H1 (cell line): Measurements from ENCODE around the gene BBS9. TPM values are rescaled to one million over a fixed set of nuclear protein-coding genes. Genes with fewer than 3 reads are reported as not detected.

Experiments
- CTCF ChIA-PET: fragments of 300-600 bp; sonication (Branson Sonifier 250); formaldehyde crosslinking; loops from one replicate; lab custom pipeline; 2021; ENCODE audit not compliant: partially characterized antibody; lab: Charles Lee
- POLR2A ChIA-PET: fragments of 300-600 bp; sonication (Branson Sonifier 250); formaldehyde crosslinking; loops from one replicate; lab custom pipeline; 2021; ENCODE audit warnings: inconsistent platforms; ENCODE audit not compliant: partially characterized antibody; lab: Charles Lee
- DNase-seq, 2 experiments: peaks; one replicate each; pipeline versions ENCODE4 v3.0.0 to v3.0.0-alpha.2; 2010 to 2022; ENCODE audit warnings: low spot score in 2 of 2, low read depth in 1 of 2, mixed read lengths in 1 of 2
- FAIRE-seq: peaks from 2 replicates; lab custom pipeline; 2011; peaks lifted over from hg19 to GRCh38; lab: Jason Lieb, UNC
- H2AFZ ChIP-seq: 2 replicates; pipeline ENCODE4 v1.8.1; 2012; ENCODE audit warnings: low read length, inconsistent platforms
- H2AK5ac ChIP-seq: 2 replicates; pipeline ENCODE4 v1.6.1; 2013; ENCODE audit warnings: low read depth, low read length
- H2BK120ac ChIP-seq: replicated peaks from 2 replicates; pipeline ENCODE3; 2013; ENCODE audit warnings: low read depth, low read length, inconsistent platforms
- H2BK12ac ChIP-seq: 2 replicates; pipeline ENCODE4 v1.6.1; 2013; ENCODE audit warnings: low read depth, low read length
- H2BK15ac ChIP-seq: 2 replicates; pipeline ENCODE4 v1.6.1; 2013; ENCODE audit warnings: low read length
- H2BK20ac ChIP-seq: 2 replicates; pipeline ENCODE4 v1.6.1; 2013; ENCODE audit warnings: low read length
- H2BK5ac ChIP-seq: 2 replicates; pipeline ENCODE4 v1.6.1; 2013; ENCODE audit warnings: low read depth, low read length
- H3K14ac ChIP-seq: 2 replicates; pipeline ENCODE4 v1.6.1; 2013; ENCODE audit warnings: inconsistent platforms; ENCODE audit not compliant: insufficient read length
- H3K18ac ChIP-seq: 2 replicates; pipeline ENCODE4 v1.6.1; 2013; ENCODE audit warnings: low read length; ENCODE audit errors: extremely low read depth
- H3K23ac ChIP-seq: 2 replicates; pipeline ENCODE4 v1.6.1; 2013; ENCODE audit warnings: inconsistent platforms; ENCODE audit not compliant: insufficient read length
- H3K23me2 ChIP-seq: 2 replicates; pipeline ENCODE4 v1.6.1; 2013; ENCODE audit warnings: low read depth, low read length
- H3K27ac ChIP-seq: 2 replicates; pipeline ENCODE4 v1.6.1; 2011; ENCODE audit warnings: low read depth, low read length, inconsistent platforms
- H3K27me3 ChIP-seq, 4 experiments: replicated peaks in 1 of 4; 1 replicate in 1 of 4; 2 replicates in 3 of 4; pipeline versions ENCODE4 v1.6.1 to v1.8.1; 2011 to 2013; ENCODE audit warnings: low read length in 3 of 4, mild to moderate bottlenecking in 3 of 4, inconsistent platforms in 2 of 4, mixed read lengths in 2 of 4, moderate library complexity in 1 of 4; ENCODE audit not compliant: control insufficient read depth in 3 of 4, insufficient read depth in 3 of 4; ENCODE audit errors: extremely low read depth in 1 of 4
- H3K36me3 ChIP-seq, 4 experiments: 2 replicates each; pipeline versions ENCODE4 v1.6.1 to v1.8.1; 2011 to 2013; ENCODE audit warnings: mild to moderate bottlenecking in 4 of 4, low read length in 3 of 4, moderate library complexity in 2 of 4, control low read depth in 1 of 4, inconsistent platforms in 1 of 4; ENCODE audit not compliant: insufficient read depth in 4 of 4, control insufficient read depth in 2 of 4
- H3K4ac ChIP-seq: replicated peaks from 2 replicates; pipeline ENCODE3; 2013; ENCODE audit warnings: low read length, low read depth, mixed read lengths, inconsistent platforms; ENCODE audit not compliant: insufficient read length
- H3K4me1 ChIP-seq, 4 experiments: replicated peaks in 1 of 4; 1 replicate in 1 of 4; 2 replicates in 3 of 4; pipeline versions ENCODE4 v1.6.1 to v1.8.1; 2011 to 2013; ENCODE audit warnings: low read length in 3 of 4, inconsistent platforms in 2 of 4, mixed read lengths in 1 of 4; ENCODE audit not compliant: insufficient read depth in 4 of 4, control insufficient read depth in 3 of 4
- H3K4me2 ChIP-seq, 2 experiments: 2 replicates each; pipeline versions ENCODE4 v1.6.1 to v1.8.1; 2011 to 2013; ENCODE audit warnings: low read depth in 2 of 2, low read length in 2 of 2, control low read depth in 1 of 2, inconsistent platforms in 1 of 2, mild to moderate bottlenecking in 1 of 2; ENCODE audit not compliant: insufficient read depth in 1 of 2
- H3K4me3 ChIP-seq, 4 experiments: fragments of 200-600, 300-600 bp in 1 of 4; sonication (generic), shearing (Covaris generic), sonication (Bioruptor Twin) in 1 of 4; 2 replicates each; pipeline versions ENCODE4 v1.5.1 to v1.8.1; 2011 to 2016; ENCODE audit warnings: low read length in 4 of 4, low read depth in 3 of 4, control low read depth in 2 of 4, inconsistent platforms in 2 of 4, mild to moderate bottlenecking in 2 of 4, mixed read lengths in 1 of 4, moderate library complexity in 1 of 4; ENCODE audit not compliant: insufficient read depth in 2 of 4; ENCODE audit errors: extremely low read depth in 1 of 4
- H3K56ac ChIP-seq: replicated peaks from 2 replicates; pipeline ENCODE3; 2013; ENCODE audit warnings: low read depth, mild to moderate bottlenecking, mixed read lengths, low read length, inconsistent platforms; ENCODE audit not compliant: insufficient read length
- H3K79me1 ChIP-seq: 2 replicates; pipeline ENCODE4 v1.6.1; 2013; ENCODE audit warnings: low read depth, low read length, control low read depth
- H3K79me2 ChIP-seq, 2 experiments: 2 replicates each; pipeline versions ENCODE4 v1.6.1 to v1.8.1; 2012 to 2013; ENCODE audit warnings: low read length in 2 of 2, mild to moderate bottlenecking in 2 of 2, inconsistent platforms in 1 of 2; ENCODE audit not compliant: insufficient read depth in 2 of 2, control insufficient read depth in 1 of 2
- H3K9ac ChIP-seq, 4 experiments: replicated peaks in 1 of 4; 1 replicate in 1 of 4; 2 replicates in 3 of 4; pipeline versions ENCODE4 v1.6.1 to v1.8.1; 2011 to 2013; ENCODE audit warnings: low read depth in 3 of 4, low read length in 3 of 4, control low read depth in 2 of 4, mild to moderate bottlenecking in 2 of 4, moderate library complexity in 2 of 4, inconsistent platforms in 1 of 4; ENCODE audit errors: extremely low read depth in 1 of 4
- H3K9me3 ChIP-seq, 2 experiments: 2 replicates each; pipeline versions ENCODE4 v1.6.1 to v1.8.1; 2012 to 2013; ENCODE audit warnings: mild to moderate bottlenecking in 2 of 2, moderate library complexity in 2 of 2, control low read depth in 1 of 2, inconsistent platforms in 1 of 2, low read depth in 1 of 2, low read length in 1 of 2, mixed read lengths in 1 of 2; ENCODE audit not compliant: insufficient read depth in 2 of 2
- H4K20me1 ChIP-seq, 2 experiments: replicated peaks in 1 of 2; 2 replicates each; pipeline versions ENCODE3 to v1.8.1; 2011 to 2013; ENCODE audit warnings: inconsistent platforms in 2 of 2, low read length in 2 of 2, mild to moderate bottlenecking in 1 of 2; ENCODE audit not compliant: insufficient read depth in 2 of 2, control insufficient read depth in 1 of 2
- H4K5ac ChIP-seq: 2 replicates; pipeline ENCODE4 v1.6.1; 2013; ENCODE audit warnings: low read length, low read depth, mixed read lengths, inconsistent platforms; ENCODE audit not compliant: insufficient read length
- H4K8ac ChIP-seq: 2 replicates; pipeline ENCODE4 v1.8.0; 2013; ENCODE audit warnings: mild to moderate bottlenecking, moderate library complexity, low read length, inconsistent platforms; ENCODE audit not compliant: insufficient read depth; ENCODE audit errors: extremely low read depth
- H4K91ac ChIP-seq: replicated peaks from 2 replicates; pipeline ENCODE3; 2013; ENCODE audit warnings: low read length, mixed read lengths, inconsistent platforms; ENCODE audit not compliant: insufficient read length
- WGBS, 2 experiments: shearing (Covaris generic) in 1 of 2; methylation state at CpG; one replicate each; pipeline versions ENCODE4 v1.1.6 to v1.1.7; 2013 to 2015; ENCODE audit warnings: low lambda C conversion rate in 2 of 2, mixed read lengths in 2 of 2, inconsistent platforms in 1 of 2, low coverage in 1 of 2, missing lambda C conversion rate in 1 of 2; ENCODE audit not compliant: insufficient replicate concordance in 2 of 2, insufficient coverage in 1 of 2, insufficient read length in 1 of 2; ENCODE audit errors: extremely low coverage in 1 of 2, missing lambda C conversion rate in 1 of 2; 5-methylcytosine and 5-hydroxymethylcytosine counted together
- polyA plus RNA-seq, 7 experiments: library from polyadenylated mRNA; depleted of rRNA in 3 of 7; stranded (reverse) in 5 of 7; unstranded in 2 of 7; fragments of >200 nt in 5 of 7; fragments of 200-250 nt in 2 of 7; gene quantifications; 1 replicate in 5 of 7; 2 replicates in 1 of 7; 4 replicates in 1 of 7; pipeline versions ENCODE4 v1.2.1 to v1.2.3, GENCODE V29; 2011 to 2013; ENCODE audit warnings: missing spikeins in 2 of 7, mixed read lengths in 2 of 7
- total RNA-seq: library from RNA; stranded (reverse); fragmentation: NEBNext Ultra II Directional; extraction: Animal tissue kit (Norgen Biotek cat#: 25700); gene quantifications from 2 replicates; pipeline ENCODE4 v1.2.1, GENCODE V29; 2021
- TF ChIP-seq, protein P1 (sequence below): IDR thresholded peaks from 2 replicates; pipeline ENCODE4 v1.6.1; 2012; ENCODE audit warnings: inconsistent platforms

BBS9 gene
- total and polyA plus RNA-seq, 2 of the 8 experiments (the other 6 are each of a cell fraction or from before 2014, with no cell fraction given): 22.3 to 37.0 TPM

DNA sequence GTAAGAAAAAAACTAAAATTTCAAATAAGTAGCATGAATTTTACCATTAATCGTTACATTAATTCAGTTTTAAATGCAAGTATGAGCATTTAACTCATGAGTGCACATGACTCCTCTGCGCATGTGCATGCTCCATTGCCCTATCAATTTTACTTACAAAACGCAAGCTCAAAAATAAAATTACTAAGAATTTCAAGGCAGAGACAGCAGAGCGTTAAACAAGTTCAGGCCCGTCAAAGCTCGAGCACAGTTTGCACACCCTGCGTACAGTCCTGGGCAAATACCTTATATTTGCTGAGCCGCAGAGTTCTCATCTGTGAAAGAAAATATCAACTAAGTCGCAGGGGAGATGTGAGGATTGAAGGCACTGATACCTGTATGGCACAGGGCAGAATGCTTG is 373.6 kb downstream of the BBS9 start:
- WGBS, 2 experiments: 87% methylated on average over 9 of the region's 9 CpGs; no CpG with 5 or more reads in 1 of the 2 experiments
- CTCF ChIA-PET: interaction anchor here (0.6 to 1.5 kb wide), 4 partner anchors 18 to 168 kb away, joined by 3 to 5 read pairs (median 4); no protein-coding TSS in a partner anchor

More for the DNA sequence above, 373.6 kb downstream of the BBS9 start:
- Histone ChIP-seq H2AFZ (no peak overlapping the region), H3K4ac (no peak overlapping the region), H3K27ac (no peak overlapping the region), H3K9ac (no peak overlapping the region), H4K20me1 (no peaks in the 10 kb centered on the region), H2BK120ac (no peak overlapping the region), H3K4me1 (no peaks in the 10 kb centered on the region), H3K27me3 (no peaks in the 10 kb centered on the region), H2BK15ac (no peak overlapping the region), H2AK5ac (no peak overlapping the region), H4K8ac (no peak overlapping the region; the same call in 1 of the 2 replicates), H3K4me2 (no peak overlapping the region), H2BK5ac (no peak overlapping the region), H3K79me2 (no peaks in the 10 kb centered on the region), H3K14ac (no peak overlapping the region), H4K5ac (no peak overlapping the region), H3K23ac (no peak overlapping the region), H3K36me3 (no peaks in the 10 kb centered on the region; a peak in 1 of 8 replicates), H2BK20ac (no peak overlapping the region), H2BK12ac (no peak overlapping the region), H3K18ac (no peak overlapping the region), H3K9me3 (no peaks in the 10 kb centered on the region), H3K23me2 (no peaks in the 10 kb centered on the region), H3K4me3 (no peak overlapping the region), H4K91ac (no peak overlapping the region), H3K79me1 (no peaks in the 10 kb centered on the region), H3K56ac (no peak overlapping the region)
- DNase-seq (no peak), FAIRE-seq (no peak)
- POLR2A ChIA-PET: no interaction called here
- TF ChIP-seq, protein P1, sequence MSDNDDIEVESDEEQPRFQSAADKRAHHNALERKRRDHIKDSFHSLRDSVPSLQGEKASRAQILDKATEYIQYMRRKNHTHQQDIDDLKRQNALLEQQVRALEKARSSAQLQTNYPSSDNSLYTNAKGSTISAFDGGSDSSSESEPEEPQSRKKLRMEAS: no peak
